K562 (cell line): ENCODE measurements around the gene DSCAM. TPM values are rescaled to one million over a fixed set of nuclear protein-coding genes. Genes with fewer than 3 reads are reported as not detected.

ENCODE experiments used
- ATAC-seq: fragments of 200-7000 bp; cut with Tn5 transposase; 3 replicates; pipeline ENCODE4 v1.9.1; 2020; ENCODE audit warnings: moderate library complexity
- BruUV-seq: library from RNA; stranded (reverse); fragments of 400-500 nt; replicated peaks from 2 replicates; lab custom pipeline; 2021; lab: Mats Ljungman, UMichigan
- CTCF ChIA-PET: fragments of 300-600 bp; formaldehyde crosslinking; extraction: SDS; loops from one replicate; lab custom pipeline; 2021; ENCODE audit warnings: low intra/inter-chr PET ratio; lab: Yijun Ruan, JAX
- POLR2A ChIA-PET: fragments of 300-600, 350-650 bp; sonication (Branson Sonifier 250); formaldehyde crosslinking; extraction: SDS; loops from one replicate; lab custom pipeline; 2021; ENCODE audit warnings: antibody characterized with exemption, inconsistent platforms; lab: Yijun Ruan, JAX
- DNase-seq, 4 experiments: peaks; one replicate each; pipeline versions ENCODE4 v3.0.0 to v3.0.0-alpha.2; 2011 to 2018; ENCODE audit warnings: low spot score in 3 of 4, mixed read lengths in 3 of 4; ENCODE audit errors: extremely low read depth in 1 of 4
- FAIRE-seq: peaks from 2 replicates; lab custom pipeline; 2011; peaks lifted over from hg19 to GRCh38; lab: Jason Lieb, UNC
- H2AFZ ChIP-seq: 2 replicates; pipeline ENCODE4 v1.6.0; 2011; ENCODE audit warnings: low read depth, low read length, control low read depth, inconsistent platforms
- H3K27ac ChIP-seq: fragments of 200-600 bp; 3 replicates; pipeline ENCODE4 v1.8.0; 2011; ENCODE audit warnings: low read depth, mild to moderate bottlenecking, control low read depth, inconsistent platforms, low read length, moderate library complexity, mixed read lengths; ENCODE audit errors: extremely low read depth
- H3K27me3 ChIP-seq, 2 experiments: fragments of 300-600 bp in 1 of 2; 2 replicates in 1 of 2; 3 replicates in 1 of 2; pipeline versions ENCODE4 v1.6.0 to v1.8.0; 2011; ENCODE audit warnings: inconsistent platforms in 2 of 2, low read length in 2 of 2, mild to moderate bottlenecking in 1 of 2, mixed read lengths in 1 of 2, moderate library complexity in 1 of 2; ENCODE audit not compliant: control insufficient read depth in 2 of 2, insufficient read depth in 2 of 2
- H3K36me3 ChIP-seq: fragments of 300-600 bp; 3 replicates; pipeline ENCODE4 v1.8.0; 2011; ENCODE audit warnings: mild to moderate bottlenecking, low read length, inconsistent platforms; ENCODE audit not compliant: control insufficient read depth, insufficient read depth
- H3K4me1 ChIP-seq, 2 experiments: fragments of 200-600 bp in 1 of 2; replicated peaks in 1 of 2; 2 replicates in 1 of 2; 3 replicates in 1 of 2; pipeline versions ENCODE4 v1.5.1 to v1.8.0; 2011; ENCODE audit warnings: inconsistent platforms in 2 of 2, low read length in 2 of 2, mild to moderate bottlenecking in 1 of 2, mixed read lengths in 1 of 2, moderate library complexity in 1 of 2; ENCODE audit not compliant: control insufficient read depth in 2 of 2, insufficient read depth in 2 of 2
- H3K4me2 ChIP-seq: 2 replicates; pipeline ENCODE4 v1.6.1; 2011; ENCODE audit warnings: low read length, control low read depth, inconsistent platforms, mixed read lengths; ENCODE audit not compliant: insufficient read depth
- H3K4me3 ChIP-seq: fragments of 200-600 bp; sonication (generic), shearing (Covaris generic); 2 replicates; pipeline ENCODE4 v1.5.1; 2016; ENCODE audit warnings: control low read depth, inconsistent platforms
- H3K79me2 ChIP-seq: fragments of 200-600 bp; 3 replicates; pipeline ENCODE4 v1.8.0; 2011; ENCODE audit warnings: low read length, inconsistent platforms; ENCODE audit not compliant: control insufficient read depth, insufficient read depth
- H3K9ac ChIP-seq, 2 experiments: 2 replicates each; pipeline versions ENCODE4 v1.6.0 to v1.6.1; 2011; ENCODE audit warnings: low read depth in 2 of 2, low read length in 2 of 2, control low read depth in 1 of 2, inconsistent platforms in 1 of 2, mild to moderate bottlenecking in 1 of 2, mixed read lengths in 1 of 2; ENCODE audit not compliant: insufficient read depth in 1 of 2
- H3K9me1 ChIP-seq: one replicate; pipeline ENCODE4 v1.6.0; 2011; ENCODE audit warnings: inconsistent platforms, mild to moderate bottlenecking, low read length, moderate library complexity; ENCODE audit not compliant: control insufficient read depth, insufficient read depth
- H3K9me3 ChIP-seq: replicated peaks from 2 replicates; pipeline ENCODE4 v1.5.1; 2011; ENCODE audit warnings: low read depth, low read length, inconsistent platforms; ENCODE audit not compliant: control insufficient read depth, insufficient read depth
- H4K20me1 ChIP-seq: replicated peaks from 2 replicates; pipeline ENCODE4 v1.6.1; 2011; ENCODE audit warnings: low read length, inconsistent platforms, mixed read lengths; ENCODE audit not compliant: control insufficient read depth, insufficient read depth
- BHLHE40 ChIP-seq: IDR thresholded peaks from 2 replicates; pipeline ENCODE4 v1.6.1; 2011; ENCODE audit warnings: low read length, improper control_type of control experiment
- DACH1 ChIP-seq: fragments of 450-650 bp; IDR thresholded peaks from 2 replicates; pipeline ENCODE4 v1.6.1; 2018; ENCODE audit not compliant: partially characterized antibody
- KDM1A ChIP-seq, 2 experiments: fragments of 450-650 bp; IDR thresholded peaks; 2 replicates each; pipeline ENCODE4 v1.6.1; 2016; ENCODE audit warnings: mild to moderate bottlenecking in 2 of 2
- MCM3 ChIP-seq: fragments of 450-650 bp; IDR thresholded peaks from 2 replicates; pipeline ENCODE4 v1.6.1; 2016
- SIX5 ChIP-seq, 2 experiments: IDR thresholded peaks; 2 replicates each; pipeline ENCODE4 v1.6.1; 2011; ENCODE audit warnings: low read length in 2 of 2, borderline replicate concordance in 1 of 2, low read depth in 1 of 2, mild to moderate bottlenecking in 1 of 2, moderate library complexity in 1 of 2; ENCODE audit not compliant: insufficient read depth in 1 of 2
- ZNF507 ChIP-seq: conservative IDR thresholded peaks from 2 replicates; pipeline ENCODE4 v1.6.1; 2017; ENCODE audit warnings: missing genetic modification characterization, missing compliant biosample characterization
- ZNF583 ChIP-seq: fragments of 250-450 bp; sonication (Bioruptor Pico); IDR thresholded peaks from 2 replicates; pipeline ENCODE4 v1.4.0; 2020
- WGBS: fragments of 100-300 bp; shearing (Covaris generic); methylation state at CpG from one replicate; pipeline ENCODE4 v1.1.6; 2016; ENCODE audit warnings: low coverage, mixed read lengths; ENCODE audit not compliant: insufficient coverage; ENCODE audit errors: missing lambda C conversion rate; 5-methylcytosine and 5-hydroxymethylcytosine counted together
- in situ Hi-C: fragments of 300-500 bp; cut with MboI; formaldehyde crosslinking; loops from 4 replicates; pipeline ENCODE4 v1.15.0; 2018; ENCODE audit warnings: inconsistent platforms, mixed read lengths
- intact Hi-C: fragments of 100-400 bp; cut with micrococcal nuclease; formaldehyde crosslinking; loops from 2 replicates; pipeline ENCODE4 v1.14.2; 2022
- polyA plus RNA-seq, 8 experiments: library from polyadenylated mRNA; depleted of rRNA in 4 of 8; stranded (reverse) in 5 of 8; unstranded in 3 of 8; fragments of >200 nt; fragmentation: Nextera tagmentation in 2 of 8; fragmentation: Illumina TruSeq in 1 of 8; extraction: Ambion mirVana in 2 of 8; extraction: Trizol in 1 of 8; gene quantifications; 2 replicates each; pipeline versions ENCODE4 v1.2.1 to v1.2.3, GENCODE V29; 2011 to 2014; ENCODE audit warnings: inconsistent platforms in 1 of 8, missing spikeins in 1 of 8
- total RNA-seq, 7 experiments: library from RNA; depleted of rRNA in 6 of 7; stranded (reverse); fragments of >200 nt in 6 of 7; fragmentation: Illumina TruSeq in 2 of 7; extraction: Trizol in 2 of 7; gene quantifications; 2 replicates each; pipeline versions ENCODE4 v1.2.1 to v1.2.3, GENCODE V29; 2011 to 2021; ENCODE audit warnings: low replicate concordance in 1 of 7
- TF ChIP-seq, protein P1 (sequence below): fragments of 450-650 bp; formaldehyde crosslinking; IDR thresholded peaks from 2 replicates; pipeline ENCODE4 v1.4.0; 2020; ENCODE audit warnings: mild to moderate bottlenecking
- TF ChIP-seq, protein P2 (sequence below): fragments of 250-450 bp; sonication (Bioruptor Pico); IDR thresholded peaks from 2 replicates; pipeline ENCODE4 v1.4.0; 2020
- TF ChIP-seq, protein P3 (sequence below): sonication (generic); formaldehyde crosslinking; IDR thresholded peaks from 2 replicates; pipeline ENCODE4 v1.9.0; 2022; ENCODE audit warnings: mild to moderate bottlenecking, missing genetic modification reagents
- TF ChIP-seq, protein P4 (sequence below): fragments of 450-650 bp; IDR thresholded peaks from 2 replicates; pipeline ENCODE4 v1.6.1; 2017; ENCODE audit warnings: antibody characterized with exemption

DSCAM gene
- total and polyA plus RNA-seq, 9 of the 15 experiments (the other 6 are each of a cell fraction or from before 2014, with no cell fraction given) = not detected

DNA sequence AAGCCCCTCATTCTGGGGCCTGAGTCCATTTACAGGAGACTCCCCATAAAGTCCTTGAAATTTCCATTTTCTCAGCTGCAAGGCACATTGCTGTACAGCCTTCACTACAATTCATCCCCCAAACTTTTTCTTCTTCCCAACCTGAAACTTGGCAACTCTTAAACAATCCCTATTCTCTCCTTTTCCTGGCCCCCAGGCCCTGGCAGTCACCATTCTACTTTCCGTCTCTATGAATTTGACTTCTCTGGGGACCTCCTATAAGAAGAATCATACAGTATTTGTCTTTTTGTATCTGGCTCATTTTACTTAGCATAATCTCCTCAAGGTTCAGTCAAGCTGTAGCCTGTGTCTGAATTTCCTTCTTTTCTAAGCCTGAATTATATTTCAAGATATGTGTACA lies 646.8 kb downstream of the DSCAM start (continued):
- TF ChIP-seq, protein P1, sequence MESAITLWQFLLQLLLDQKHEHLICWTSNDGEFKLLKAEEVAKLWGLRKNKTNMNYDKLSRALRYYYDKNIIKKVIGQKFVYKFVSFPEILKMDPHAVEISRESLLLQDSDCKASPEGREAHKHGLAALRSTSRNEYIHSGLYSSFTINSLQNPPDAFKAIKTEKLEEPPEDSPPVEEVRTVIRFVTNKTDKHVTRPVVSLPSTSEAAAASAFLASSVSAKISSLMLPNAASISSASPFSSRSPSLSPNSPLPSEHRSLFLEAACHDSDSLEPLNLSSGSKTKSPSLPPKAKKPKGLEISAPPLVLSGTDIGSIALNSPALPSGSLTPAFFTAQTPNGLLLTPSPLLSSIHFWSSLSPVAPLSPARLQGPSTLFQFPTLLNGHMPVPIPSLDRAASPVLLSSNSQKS (CRISPR knock-in tag) = no peak
- TF ChIP-seq, protein P2, sequence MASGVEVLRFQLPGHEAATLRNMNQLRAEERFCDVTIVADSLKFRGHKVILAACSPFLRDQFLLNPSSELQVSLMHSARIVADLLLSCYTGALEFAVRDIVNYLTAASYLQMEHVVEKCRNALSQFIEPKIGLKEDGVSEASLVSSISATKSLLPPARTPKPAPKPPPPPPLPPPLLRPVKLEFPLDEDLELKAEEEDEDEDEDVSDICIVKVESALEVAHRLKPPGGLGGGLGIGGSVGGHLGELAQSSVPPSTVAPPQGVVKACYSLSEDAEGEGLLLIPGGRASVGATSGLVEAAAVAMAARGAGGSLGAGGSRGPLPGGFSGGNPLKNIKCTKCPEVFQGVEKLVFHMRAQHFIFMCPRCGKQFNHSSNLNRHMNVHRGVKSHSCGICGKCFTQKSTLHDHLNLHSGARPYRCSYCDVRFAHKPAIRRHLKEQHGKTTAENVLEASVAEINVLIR (CRISPR knock-in tag) = no peak
- TF ChIP-seq, all 486 proteins: peak for 0

DNA sequence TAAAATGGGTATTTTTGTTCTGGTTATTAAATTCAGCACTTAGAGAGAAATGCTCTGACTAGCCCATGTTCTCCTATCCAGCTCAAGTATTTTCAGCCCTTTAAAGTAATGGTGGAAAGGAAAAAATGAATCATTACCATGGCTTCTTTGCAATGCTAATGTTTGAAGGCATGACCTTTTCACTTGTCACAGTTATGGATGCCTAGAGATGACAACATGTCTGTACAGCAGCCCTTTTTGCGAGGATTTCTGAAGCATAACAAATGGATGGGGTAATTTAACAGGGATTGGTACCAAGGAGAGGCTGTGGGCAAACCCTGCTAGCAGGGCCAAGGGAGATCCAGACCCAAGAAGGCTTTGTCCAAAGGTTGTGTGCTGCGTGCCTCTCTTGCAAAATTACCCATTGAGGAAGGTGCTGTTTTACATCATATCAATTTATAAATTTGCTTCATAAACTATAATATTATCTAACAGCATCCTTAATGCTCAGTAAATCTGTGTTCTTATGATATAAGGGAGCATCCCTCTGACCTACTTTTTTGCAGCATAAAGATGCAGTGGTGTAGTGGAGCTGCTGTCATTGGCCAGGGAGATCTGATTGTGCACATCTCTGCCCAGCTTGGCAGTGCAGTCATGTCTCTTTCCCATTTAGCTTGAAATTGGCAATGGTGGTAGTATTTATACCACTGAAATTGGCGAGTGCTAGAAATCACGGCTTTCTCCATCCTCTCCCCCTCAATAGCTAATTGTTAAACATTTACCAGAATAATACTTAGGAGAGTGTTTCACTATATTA lies 652.6 kb downstream of the DSCAM start:
- H3K27me3 ChIP-seq = no peaks in the 10 kb centered on the region
- no TSS peak for BruUV-seq
- H3K4me2 ChIP-seq = no peak overlapping the region
- POLR2A ChIA-PET = interaction anchor here (0.6 kb wide), 1 partner anchor 22 kb away, joined by 3 read pairs; no protein-coding TSS in a partner anchor
- TF ChIP-seq ZNF583 (CRISPR knock-in tag) (no peak), DACH1 (no peak), SIX5 (IDR thresholded peaks at IDR 0.05; ENCODE audit: borderline replicate concordance in 1 of 2, insufficient read depth in 1 of 2, low read depth in 1 of 2, low read length in 2 of 2) (no peak), MCM3 (no peak), KDM1A (IDR thresholded peaks at IDR 0.05) (no peak), BHLHE40 (no peak), ZNF507 (tag) (no peak)
- TF ChIP-seq, protein P3, sequence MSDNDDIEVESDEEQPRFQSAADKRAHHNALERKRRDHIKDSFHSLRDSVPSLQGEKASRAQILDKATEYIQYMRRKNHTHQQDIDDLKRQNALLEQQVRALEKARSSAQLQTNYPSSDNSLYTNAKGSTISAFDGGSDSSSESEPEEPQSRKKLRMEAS = no peak
- TF ChIP-seq, protein P4, sequence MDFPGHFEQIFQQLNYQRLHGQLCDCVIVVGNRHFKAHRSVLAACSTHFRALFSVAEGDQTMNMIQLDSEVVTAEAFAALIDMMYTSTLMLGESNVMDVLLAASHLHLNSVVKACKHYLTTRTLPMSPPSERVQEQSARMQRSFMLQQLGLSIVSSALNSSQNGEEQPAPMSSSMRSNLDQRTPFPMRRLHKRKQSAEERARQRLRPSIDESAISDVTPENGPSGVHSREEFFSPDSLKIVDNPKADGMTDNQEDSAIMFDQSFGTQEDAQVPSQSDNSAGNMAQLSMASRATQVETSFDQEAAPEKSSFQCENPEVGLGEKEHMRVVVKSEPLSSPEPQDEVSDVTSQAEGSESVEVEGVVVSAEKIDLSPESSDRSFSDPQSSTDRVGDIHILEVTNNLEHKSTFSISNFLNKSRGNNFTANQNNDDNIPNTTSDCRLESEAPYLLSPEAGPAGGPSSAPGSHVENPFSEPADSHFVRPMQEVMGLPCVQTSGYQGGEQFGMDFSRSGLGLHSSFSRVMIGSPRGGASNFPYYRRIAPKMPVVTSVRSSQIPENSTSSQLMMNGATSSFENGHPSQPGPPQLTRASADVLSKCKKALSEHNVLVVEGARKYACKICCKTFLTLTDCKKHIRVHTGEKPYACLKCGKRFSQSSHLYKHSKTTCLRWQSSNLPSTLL = no peak
- no peaks in the 10 kb centered on the region for H3K79me2 ChIP-seq
- no peaks in the 10 kb centered on the region for H3K4me1 ChIP-seq
- no peaks in the 10 kb centered on the region for H3K36me3 ChIP-seq
- WGBS = 0% methylated on average over 4 of the region's 4 CpGs
- no peak overlapping the region for H3K27ac ChIP-seq
- ATAC-seq (no peak), DNase-seq (no peak), FAIRE-seq (no peak)
- no peak overlapping the region for H3K4me3 ChIP-seq
- CTCF ChIA-PET = no interaction called here
- no peak overlapping the region for H3K9ac ChIP-seq
- no peaks in the 10 kb centered on the region for H3K9me1 ChIP-seq
- in situ Hi-C loops (no loop called here), intact Hi-C loops (no loop called here)
- H2AFZ ChIP-seq = no peak overlapping the region
- H4K20me1 ChIP-seq = no peaks in the 10 kb centered on the region
- H3K9me3 ChIP-seq = no peaks in the 10 kb centered on the region; the same call in 1 of the 2 replicates
